ENCODE measurements around the gene TMEM238. TPM values are rescaled to one million over a fixed set of nuclear protein-coding genes. Genes with fewer than 3 reads are reported as not detected.

TMEM238 gene
- total RNA-seq, 3 donors from 2014 or later (not counting 1 experiment from before 2014, with no cell fraction given) = 2.9 to 5.1 (median 4.0) TPM

GRCh38 chr19:55391702-55392615, 7.9 kb upstream of the TMEM238 start:
- Mint-ChIP-seq H3K4me3 (no peak overlapping the region), H3K9me3 (no peaks in the 10 kb centered on the region), H3K4me1 (peaks cover 17 to 37% of the 10 kb centered on the region in 2 donors), H3K36me3 (no peaks in the 10 kb centered on the region), H3K27me3 (ENCODE audit: low read depth in 2 of 2) (no peaks in the 10 kb centered on the region), H3K27ac (no peak overlapping the region)
- Histone ChIP-seq H3K36me3 (ENCODE audit: control insufficient read depth, insufficient read depth, low read length) (peaks cover 41% of the 10 kb centered on the region), H3K9me3 (ENCODE audit: control insufficient read depth, insufficient read depth, low read length) (no peaks in the 10 kb centered on the region), H3K4me1 (ENCODE audit: control insufficient read depth, insufficient read depth, low read length) (peaks cover 35% of the 10 kb centered on the region), H3K27me3 (ENCODE audit: control insufficient read depth, insufficient read depth, low read length) (no peaks in the 10 kb centered on the region), H3K27ac (ENCODE audit: low read length) (no peak overlapping the region), H3K4me3 (ENCODE audit: low read length) (no peak overlapping the region)
- no peak for TF ChIP-seq CTCF (IDR thresholded peaks at IDR 0.05)
- ATAC-seq = no peak
- 92% methylated on average over 18 of the region's 18 CpGs for WGBS (ENCODE audit: insufficient coverage)
- intact Hi-C loops (cut with micrococcal nuclease) = no loop called here
- no peak for DNase-seq

GRCh38 chr19:55391191-55391670, 7.1 kb upstream of the TMEM238 start:
- Histone ChIP-seq H3K4me1 (ENCODE audit: control insufficient read depth, insufficient read depth, low read length) (peaks cover 42% of the 10 kb centered on the region), H3K9me3 (ENCODE audit: control insufficient read depth, insufficient read depth, low read length) (no peaks in the 10 kb centered on the region), H3K4me3 (ENCODE audit: low read length) (no peak overlapping the region), H3K36me3 (ENCODE audit: control insufficient read depth, insufficient read depth, low read length) (peaks cover 43% of the 10 kb centered on the region), H3K27me3 (ENCODE audit: control insufficient read depth, insufficient read depth, low read length) (no peaks in the 10 kb centered on the region), H3K27ac (ENCODE audit: low read length) (no peak overlapping the region)
- Mint-ChIP-seq H3K4me3 (no peak overlapping the region), H3K27ac (peak overlapping the region in 1 of 2 donors; percentile 80), H3K27me3 (ENCODE audit: low read depth in 2 of 2) (no peaks in the 10 kb centered on the region), H3K4me1 (peaks cover 24 to 45% of the 10 kb centered on the region in 2 donors), H3K9me3 (no peaks in the 10 kb centered on the region), H3K36me3 (no peaks in the 10 kb centered on the region)
- TF ChIP-seq CTCF (IDR thresholded peaks at IDR 0.05) = no peak
- DNase-seq (no peak), ATAC-seq (no peak)
- WGBS (ENCODE audit: insufficient coverage) = 86% methylated on average over 10 of the region's 12 CpGs
- intact Hi-C loops (cut with micrococcal nuclease) = no loop called here

- H3K27ac ChIP-seq (ENCODE audit: low read length) = no peak overlapping the region
- intact Hi-C loops (cut with micrococcal nuclease) = no loop called here
- peaks cover 31 to 52% of the 10 kb centered on the region in 2 donors for H3K4me1 Mint-ChIP-seq
Observed at GRCh38 chr19:55390461-55390880, 6.4 kb upstream of the TMEM238 start.

More at GRCh38 chr19:55390461-55390880, 6.4 kb upstream of the TMEM238 start:
- no peak overlapping the region for H3K4me3 Mint-ChIP-seq
- DNase-seq (no peak), ATAC-seq (no peak)
- no peaks in the 10 kb centered on the region for H3K9me3 Mint-ChIP-seq
- Histone ChIP-seq H3K4me1 (ENCODE audit: control insufficient read depth, insufficient read depth, low read length) (peaks cover 42% of the 10 kb centered on the region), H3K4me3 (ENCODE audit: low read length) (no peak overlapping the region), H3K9me3 (ENCODE audit: control insufficient read depth, insufficient read depth, low read length) (no peaks in the 10 kb centered on the region), H3K27me3 (ENCODE audit: control insufficient read depth, insufficient read depth, low read length) (no peaks in the 10 kb centered on the region), H3K36me3 (ENCODE audit: control insufficient read depth, insufficient read depth, low read length) (peaks cover 43% of the 10 kb centered on the region)
- TF ChIP-seq CTCF (IDR thresholded peaks at IDR 0.05) = no peak
- 89% methylated on average over 7 of the region's 7 CpGs for WGBS (ENCODE audit: insufficient coverage)
- peak overlapping the region in 1 of 2 donors; percentile 80 for H3K27ac Mint-ChIP-seq
- no peaks in the 10 kb centered on the region for H3K27me3 Mint-ChIP-seq (ENCODE audit: low read depth in 2 of 2)
- H3K36me3 Mint-ChIP-seq = no peaks in the 10 kb centered on the region
